Smooth muscle cell (in vitro differentiated cells): ENCODE data around the gene CHN1. TPM values are rescaled to one million over a fixed set of nuclear protein-coding genes. Genes with fewer than 3 reads are reported as not detected.

Source experiments
- DNase-seq: peaks from one replicate; lab custom pipeline; 2025; ENCODE audit not compliant: unreplicated experiment; lab: John Stamatoyannopoulos, UW
- H2AFZ ChIP-seq: fragments of 200-600 bp; sonication (generic); 2 replicates; pipeline ENCODE4 v1.6.0; 2016; ENCODE audit warnings: antibody characterized with exemption, low read depth, mild to moderate bottlenecking
- H3F3A ChIP-seq: fragments of 200-600 bp; sonication (generic); 2 replicates; pipeline ENCODE4 v1.6.0; 2017; ENCODE audit warnings: antibody characterized with exemption, low read depth
- H3K27ac ChIP-seq: fragments of 200-600 bp; sonication (generic); 2 replicates; pipeline ENCODE4 v1.5.1; 2016; ENCODE audit warnings: low read depth, mild to moderate bottlenecking
- H3K27me3 ChIP-seq: fragments of 200-600 bp; sonication (generic); 2 replicates; pipeline ENCODE4 v1.6.1; 2016; ENCODE audit warnings: low read depth, mild to moderate bottlenecking
- H3K36me3 ChIP-seq: fragments of 200-600 bp; sonication (generic); 2 replicates; pipeline ENCODE4 v1.5.1; 2016; ENCODE audit warnings: low read depth
- H3K4me1 ChIP-seq: fragments of 200-600 bp; sonication (generic); 2 replicates; pipeline ENCODE4 v1.5.1; 2016; ENCODE audit warnings: low read depth
- H3K4me2 ChIP-seq: fragments of 200-600 bp; sonication (generic); 2 replicates; pipeline ENCODE4 v1.6.0; 2016; ENCODE audit warnings: mild to moderate bottlenecking
- H3K4me3 ChIP-seq: fragments of 200-600 bp; sonication (generic); 2 replicates; pipeline ENCODE4 v1.5.1; 2016; ENCODE audit warnings: mild to moderate bottlenecking
- H3K79me2 ChIP-seq: fragments of 200-600 bp; sonication (generic); 2 replicates; pipeline ENCODE4 v1.6.0; 2016; ENCODE audit warnings: low read depth, mild to moderate bottlenecking
- H3K9ac ChIP-seq: fragments of 200-600 bp; sonication (generic); 2 replicates; pipeline ENCODE4 v1.6.0; 2016; ENCODE audit warnings: low read depth
- H3K9me3 ChIP-seq: fragments of 200-600 bp; sonication (generic); replicated peaks from 2 replicates; pipeline ENCODE4 v1.5.1; 2016; ENCODE audit warnings: low read depth
- H4K20me1 ChIP-seq: fragments of 200-600 bp; sonication (generic); 2 replicates; pipeline ENCODE4 v1.6.0; 2016; ENCODE audit warnings: low read depth
- CTCF ChIP-seq: fragments of 200-600 bp; sonication (generic); IDR thresholded peaks from 2 replicates; pipeline ENCODE4 v1.5.1; 2017; ENCODE audit warnings: borderline replicate concordance, mild to moderate bottlenecking, antibody characterized with exemption; ENCODE audit not compliant: insufficient read depth, poor library complexity, severe bottlenecking
- WGBS: methylation state at CpG from one replicate; pipeline ENCODE4 v1.1.7; 2016; ENCODE audit warnings: low lambda C conversion rate; 5-methylcytosine and 5-hydroxymethylcytosine counted together
- polyA plus RNA-seq: library from polyadenylated mRNA; unstranded; fragments of >200 nt; fragmentation: Nextera tagmentation; extraction: Ambion mirVana; gene quantifications from 2 replicates; pipeline ENCODE4 v1.2.1, GENCODE V29; 2016
- total RNA-seq: library from RNA; depleted of rRNA; stranded (reverse); fragments of >200 nt; gene quantifications from 2 replicates; pipeline ENCODE4 v1.2.3, GENCODE V29; 2014

The CHN1 gene
- total and polyA plus RNA-seq, 2 experiments from 2014 or later = 33.5 to 44.8 TPM

GRCh38 chr2:174882416-174882815 is 122.8 kb downstream of the CHN1 start:
- no peaks in the 10 kb centered on the region for H3K36me3 ChIP-seq
- no peak overlapping the region for H3K4me3 ChIP-seq
- 79% methylated on average over 3 of the region's 3 CpGs for WGBS
- peak overlapping the region; percentile 4 for H3K4me2 ChIP-seq
- H3K27me3 ChIP-seq = no peaks in the 10 kb centered on the region
- H2AFZ ChIP-seq = peak overlapping the region; percentile 88
- no peaks in the 10 kb centered on the region for H3K79me2 ChIP-seq
- DNase-seq = no peak
- H4K20me1 ChIP-seq = no peaks in the 10 kb centered on the region
- H3F3A ChIP-seq = no peaks in the 10 kb centered on the region
- no peak overlapping the region for H3K9ac ChIP-seq
- no peaks in the 10 kb centered on the region for H3K9me3 ChIP-seq
- TF ChIP-seq CTCF = no peak
- peaks cover 40% of the 10 kb centered on the region for H3K4me1 ChIP-seq
- no peak overlapping the region for H3K27ac ChIP-seq

GRCh38 chr2:174881678-174882077 is 123.5 kb downstream of the CHN1 start:
- H3K9ac ChIP-seq = no peak overlapping the region
- H3K4me1 ChIP-seq = peaks cover 40% of the 10 kb centered on the region
- no peaks in the 10 kb centered on the region for H4K20me1 ChIP-seq
- TF ChIP-seq CTCF = no peak
- no peaks in the 10 kb centered on the region for H3K79me2 ChIP-seq
- H3K9me3 ChIP-seq = no peaks in the 10 kb centered on the region
- no peaks in the 10 kb centered on the region for H3F3A ChIP-seq
- H3K27me3 ChIP-seq = no peaks in the 10 kb centered on the region
- 60% methylated on average over 2 of the region's 2 CpGs for WGBS
- H3K4me3 ChIP-seq = no peak overlapping the region
- H2AFZ ChIP-seq = peak overlapping the region; percentile 88
- no peaks in the 10 kb centered on the region for H3K36me3 ChIP-seq
- no peak for DNase-seq
- H3K4me2 ChIP-seq = no peak overlapping the region
- H3K27ac ChIP-seq = peak overlapping the region; percentile 7

GRCh38 chr2:174878537-174879147 is 126.5 kb downstream of the CHN1 start:
- no peak for DNase-seq
- TF ChIP-seq CTCF = no peak
- no peak overlapping the region for H3K4me3 ChIP-seq
- H3K4me1 ChIP-seq = peaks cover 44% of the 10 kb centered on the region
- no peaks in the 10 kb centered on the region for H4K20me1 ChIP-seq
- no peak overlapping the region for H3K4me2 ChIP-seq
- WGBS = 92% methylated on average over 4 of the region's 4 CpGs
- H3K9me3 ChIP-seq = no peaks in the 10 kb centered on the region
- no peaks in the 10 kb centered on the region for H3K27me3 ChIP-seq
- no peak overlapping the region for H3K27ac ChIP-seq
- H3K9ac ChIP-seq = no peak overlapping the region
- H3F3A ChIP-seq = no peaks in the 10 kb centered on the region
- H3K79me2 ChIP-seq = no peaks in the 10 kb centered on the region
- H2AFZ ChIP-seq = no peak overlapping the region
- no peaks in the 10 kb centered on the region for H3K36me3 ChIP-seq

- no peak overlapping the region for H3K4me2 ChIP-seq
- no peaks in the 10 kb centered on the region for H4K20me1 ChIP-seq
- no peak overlapping the region for H3K9ac ChIP-seq
- peaks cover 40% of the 10 kb centered on the region for H3K4me1 ChIP-seq
- no peak overlapping the region for H2AFZ ChIP-seq
- no peaks in the 10 kb centered on the region for H3K27me3 ChIP-seq
- H3K36me3 ChIP-seq = no peaks in the 10 kb centered on the region
- H3K4me3 ChIP-seq = no peak overlapping the region
- H3K27ac ChIP-seq = no peak overlapping the region
- TF ChIP-seq CTCF = no peak
- no peaks in the 10 kb centered on the region for H3F3A ChIP-seq
- H3K79me2 ChIP-seq = no peaks in the 10 kb centered on the region
- H3K9me3 ChIP-seq = no peaks in the 10 kb centered on the region
- 92% methylated on average over 5 of the region's 5 CpGs for WGBS
- DNase-seq = no peak
Measured at GRCh38 chr2:174877751-174878150, 127.4 kb downstream of the CHN1 start.
